Mucosa of rectum (tissue), 2 donors: Measurements from ENCODE around the gene TMEM174.

Source experiments
- H3K27ac ChIP-seq, 2 donors: one replicate each; pipeline ENCODE4 v1.7.0; 2013; ENCODE audit warnings: inconsistent platforms in 2 of 2, low read depth in 2 of 2, low read length in 2 of 2
- H3K27me3 ChIP-seq, 2 donors: one replicate each; pipeline ENCODE4 v1.7.0; 2013; ENCODE audit warnings: low read length in 2 of 2; ENCODE audit not compliant: control insufficient read depth in 2 of 2, insufficient read depth in 2 of 2
- H3K36me3 ChIP-seq, 2 donors: one replicate each; pipeline ENCODE4 v1.7.0; 2013; ENCODE audit warnings: low read length in 2 of 2; ENCODE audit not compliant: control insufficient read depth in 2 of 2, insufficient read depth in 2 of 2
- H3K4me1 ChIP-seq, 2 donors: one replicate each; pipeline ENCODE4 v1.7.0; 2013; ENCODE audit warnings: low read length in 2 of 2, mild to moderate bottlenecking in 1 of 2; ENCODE audit not compliant: control insufficient read depth in 2 of 2, insufficient read depth in 2 of 2
- H3K4me3 ChIP-seq, 2 donors: one replicate each; pipeline ENCODE4 v1.7.0; 2013; ENCODE audit warnings: low read length in 2 of 2
- H3K9ac ChIP-seq, 2 donors: one replicate each; pipeline ENCODE4 v1.7.0; 2013; ENCODE audit warnings: low read length in 2 of 2, low read depth in 1 of 2, mild to moderate bottlenecking in 1 of 2
- H3K9me3 ChIP-seq, 2 donors: one replicate each; pipeline ENCODE4 v1.7.0; 2013; ENCODE audit warnings: low read length in 2 of 2; ENCODE audit not compliant: control insufficient read depth in 2 of 2
- donor health status: healthy.
- donor health status: Normal muscosa, but diverticular disease.

The TMEM174 gene

DNA sequence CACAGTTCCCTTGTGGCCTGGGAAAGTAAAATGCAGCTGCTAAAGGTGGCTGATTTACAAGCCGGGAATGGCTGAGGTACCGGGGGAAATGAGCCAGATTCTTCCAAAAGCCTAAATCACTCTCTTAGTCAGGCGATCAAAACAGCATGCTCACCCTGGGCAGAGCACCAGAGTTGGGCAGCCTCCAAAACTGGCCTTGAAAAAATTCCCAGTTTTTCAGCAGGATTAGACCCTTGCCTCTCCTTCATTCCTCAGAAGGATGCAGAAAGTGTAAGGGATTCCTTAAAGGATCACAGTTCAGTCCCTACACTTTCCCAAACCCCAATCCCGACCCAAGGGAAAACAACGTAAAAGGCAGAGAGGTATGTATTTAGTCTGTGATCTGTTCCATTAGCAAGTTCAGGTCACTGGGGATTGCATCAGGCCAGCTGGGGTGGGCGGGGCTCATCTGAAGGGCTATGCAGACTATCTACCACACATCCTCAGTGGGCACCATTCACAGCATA lies 16.9 kb downstream of the TMEM174 start:
- Histone ChIP-seq H3K4me1 (peaks cover 12 to 26% of the 10 kb centered on the region in 2 donors), H3K4me3 (no peak overlapping the region), H3K36me3 (no peaks in the 10 kb centered on the region), H3K27me3 (no peaks in the 10 kb centered on the region), H3K27ac (no peak overlapping the region), H3K9ac (no peak overlapping the region), H3K9me3 (no peaks in the 10 kb centered on the region)

DNA sequence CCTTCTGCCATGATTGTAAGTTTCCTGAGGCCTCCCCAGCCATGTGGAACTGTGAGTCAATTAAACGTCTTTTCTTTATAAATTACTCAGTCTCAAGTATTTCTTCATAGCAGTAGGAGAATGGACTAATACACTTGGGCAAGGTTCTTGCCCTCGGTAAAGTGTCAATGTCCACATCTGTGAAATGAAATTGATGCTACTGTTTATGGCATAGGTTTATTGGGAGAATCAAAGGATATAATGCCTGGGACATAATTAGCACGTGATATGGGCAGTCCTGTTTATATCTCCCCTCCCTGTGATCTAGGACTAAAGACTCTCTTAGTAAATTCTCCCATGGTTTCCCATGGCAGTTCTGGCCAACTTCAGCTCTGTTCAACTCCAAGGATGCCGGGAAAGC lies 19.4 kb downstream of the TMEM174 start:
- H3K9ac ChIP-seq, result no peak overlapping the region

DNA sequence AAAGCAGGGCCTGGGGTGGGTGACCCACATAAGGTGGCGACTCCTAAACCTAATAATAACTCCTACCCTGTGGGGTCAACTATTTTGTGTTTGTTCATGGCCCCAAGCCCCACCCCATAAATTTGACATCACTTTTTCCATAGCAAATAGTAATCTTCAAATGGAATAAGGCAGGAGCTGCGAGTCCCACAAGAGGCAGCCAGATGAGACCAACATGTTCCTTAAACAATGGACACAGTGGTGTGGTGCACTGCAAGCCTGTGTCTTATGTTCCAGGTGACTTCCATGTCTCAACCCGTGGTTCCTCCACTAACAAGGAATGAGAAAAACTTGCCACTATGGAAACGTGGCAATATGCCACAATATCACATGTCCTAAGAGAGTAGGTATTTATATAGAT lies 20.6 kb downstream of the TMEM174 start:
- Histone ChIP-seq H3K9ac (no peak overlapping the region), H3K36me3 (peaks cover 0 to 2% of the 10 kb centered on the region in 2 donors), H3K27me3 (no peaks in the 10 kb centered on the region), H3K4me1 (peaks cover 12 to 26% of the 10 kb centered on the region in 2 donors), H3K9me3 (no peaks in the 10 kb centered on the region), H3K27ac (no peak overlapping the region), H3K4me3 (no peak overlapping the region)

More for the DNA sequence above, 19.4 kb downstream of the TMEM174 start:
- no peaks in the 10 kb centered on the region for H3K9me3 ChIP-seq
- no peak overlapping the region for H3K4me3 ChIP-seq
- peaks cover 0 to 2% of the 10 kb centered on the region in 2 donors for H3K36me3 ChIP-seq
- peaks cover 12 to 26% of the 10 kb centered on the region in 2 donors for H3K4me1 ChIP-seq
- peak overlapping the region; percentile 38 to 49 for H3K27ac ChIP-seq
- H3K27me3 ChIP-seq, result no peaks in the 10 kb centered on the region

DNA sequence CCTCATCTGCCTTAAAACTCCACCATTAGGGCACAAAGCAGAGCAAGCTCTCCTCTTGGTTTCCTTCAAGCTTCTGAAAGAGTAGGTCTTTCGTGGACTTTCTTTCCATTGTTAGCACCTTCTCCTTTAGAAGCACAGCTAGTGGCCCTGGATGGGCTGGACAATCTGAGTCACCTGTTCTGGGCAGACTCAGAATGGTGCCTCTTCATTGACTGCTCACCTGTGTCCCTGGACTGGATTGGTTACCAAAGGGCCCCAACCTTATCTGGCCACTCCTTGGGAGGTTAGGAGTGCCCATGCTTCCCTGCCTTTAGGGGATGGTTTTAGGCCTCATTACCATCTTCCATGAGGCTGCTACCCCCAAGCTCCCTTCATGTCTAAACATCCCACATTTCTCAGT lies 23.2 kb downstream of the TMEM174 start:
- H3K9me3 ChIP-seq, result no peaks in the 10 kb centered on the region
- H3K36me3 ChIP-seq, result peaks cover 0 to 2% of the 10 kb centered on the region in 2 donors
- no peak overlapping the region for H3K27ac ChIP-seq
- no peak overlapping the region for H3K4me3 ChIP-seq
- H3K9ac ChIP-seq, result no peak overlapping the region
- H3K4me1 ChIP-seq, result peaks cover 9 to 11% of the 10 kb centered on the region in 2 donors
- no peaks in the 10 kb centered on the region for H3K27me3 ChIP-seq

DNA sequence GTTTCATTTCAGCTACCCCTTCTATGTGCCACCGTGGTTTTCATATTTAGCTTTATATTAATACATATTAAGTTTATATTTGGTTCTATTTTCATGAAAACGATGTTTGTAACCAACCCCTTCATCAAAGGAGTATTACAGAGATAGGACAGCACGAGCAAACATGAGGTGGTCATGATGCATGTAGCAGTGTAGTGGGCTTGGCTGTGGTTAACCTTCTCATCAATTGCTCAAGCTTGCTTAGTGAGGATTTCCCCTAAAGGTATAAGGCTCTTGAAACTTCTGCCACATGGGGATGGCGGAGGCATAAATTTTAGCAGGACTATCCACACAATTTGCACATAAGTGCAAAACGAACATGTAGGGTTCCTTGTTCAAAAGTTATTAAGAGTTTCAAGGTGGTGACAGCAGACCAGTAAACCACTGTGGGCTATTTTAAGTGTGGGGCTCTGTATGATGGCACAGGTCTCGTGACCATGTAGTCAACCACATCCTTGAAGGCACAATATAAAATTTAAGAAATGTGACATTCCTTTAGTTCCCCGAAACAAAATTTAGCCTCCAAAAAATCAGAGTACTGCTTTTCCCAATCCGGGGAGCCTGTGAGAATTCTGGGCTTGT lies 24.8 kb downstream of the TMEM174 start:
- H3K4me3 ChIP-seq, result no peak overlapping the region
- H3K36me3 ChIP-seq, result peaks cover 0 to 2% of the 10 kb centered on the region in 2 donors
- no peak overlapping the region for H3K27ac ChIP-seq
- H3K4me1 ChIP-seq, result peaks cover 5% of the 10 kb centered on the region in 2 donors
- no peaks in the 10 kb centered on the region for H3K9me3 ChIP-seq
- H3K9ac ChIP-seq, result no peak overlapping the region
- no peaks in the 10 kb centered on the region for H3K27me3 ChIP-seq

DNA sequence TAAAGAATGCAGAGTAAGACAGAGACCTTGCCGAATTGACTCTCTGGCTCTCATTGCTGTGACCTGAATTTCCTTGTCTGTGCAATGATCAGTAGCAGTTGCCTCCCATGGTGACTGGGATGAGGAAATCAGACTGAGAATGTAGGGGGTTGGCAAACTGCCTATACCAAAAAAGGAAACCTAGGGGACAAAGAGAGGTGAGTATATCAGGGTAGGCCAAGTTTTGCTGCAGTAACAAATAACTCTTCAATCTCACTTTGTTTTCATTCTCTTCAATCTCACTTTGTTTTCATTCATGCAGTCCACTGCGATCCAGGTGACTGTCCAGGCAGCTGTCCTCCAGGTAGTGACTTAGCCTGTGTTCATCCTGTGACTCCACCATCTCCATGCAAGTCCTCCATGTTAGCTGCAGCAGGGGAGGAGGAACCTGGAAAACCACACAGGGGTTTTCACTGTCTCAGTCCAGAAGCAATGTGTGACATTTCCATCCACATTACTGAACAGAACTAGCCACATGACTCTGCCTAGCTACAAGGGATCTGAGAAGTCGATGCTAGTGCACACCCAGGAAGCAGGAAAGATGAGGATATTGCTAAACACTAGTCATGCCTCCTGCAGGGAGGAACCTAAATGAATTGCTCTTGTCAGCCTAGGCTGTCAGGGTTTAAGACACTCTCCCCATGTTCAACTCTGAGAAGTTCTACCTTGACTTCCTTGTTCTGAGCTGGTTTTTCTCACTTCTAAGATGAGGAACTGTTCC lies 26.0 kb downstream of the TMEM174 start:
- Histone ChIP-seq H3K4me1 (peaks cover 6 to 11% of the 10 kb centered on the region in 2 donors), H3K9me3 (no peaks in the 10 kb centered on the region), H3K27me3 (no peaks in the 10 kb centered on the region), H3K36me3 (peaks cover 0 to 2% of the 10 kb centered on the region in 2 donors), H3K9ac (no peak overlapping the region), H3K27ac (peak overlapping the region in 1 of 2 donors; percentile 4), H3K4me3 (no peak overlapping the region)

DNA sequence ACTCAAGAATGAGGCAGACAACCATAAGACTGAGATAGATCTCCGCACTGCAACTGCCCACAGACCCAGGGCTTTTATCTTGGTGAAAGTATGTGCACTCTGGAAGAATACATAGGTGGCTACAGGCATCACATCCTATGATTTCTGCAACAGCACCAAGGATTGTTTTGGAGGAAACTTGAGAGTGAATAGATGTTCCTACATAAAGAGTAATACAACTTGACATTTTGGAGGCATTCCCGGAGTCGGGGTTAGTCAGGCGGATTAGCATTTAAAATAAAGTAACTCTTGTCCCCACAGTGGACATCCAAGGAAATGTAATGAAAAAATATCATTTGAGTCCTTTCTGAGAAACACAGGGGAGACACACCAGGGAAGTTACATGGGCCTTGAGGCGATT lies 26.7 kb downstream of the TMEM174 start:
- Histone ChIP-seq H3K27me3 (peaks cover 0 to under 1% of the 10 kb centered on the region in 2 donors), H3K27ac (peak overlapping the region in 1 of 2 donors; percentile 4), H3K9ac (no peak overlapping the region), H3K9me3 (no peaks in the 10 kb centered on the region), H3K36me3 (peaks cover 0 to 2% of the 10 kb centered on the region in 2 donors), H3K4me3 (no peak overlapping the region), H3K4me1 (peaks cover 8 to 16% of the 10 kb centered on the region in 2 donors)

DNA sequence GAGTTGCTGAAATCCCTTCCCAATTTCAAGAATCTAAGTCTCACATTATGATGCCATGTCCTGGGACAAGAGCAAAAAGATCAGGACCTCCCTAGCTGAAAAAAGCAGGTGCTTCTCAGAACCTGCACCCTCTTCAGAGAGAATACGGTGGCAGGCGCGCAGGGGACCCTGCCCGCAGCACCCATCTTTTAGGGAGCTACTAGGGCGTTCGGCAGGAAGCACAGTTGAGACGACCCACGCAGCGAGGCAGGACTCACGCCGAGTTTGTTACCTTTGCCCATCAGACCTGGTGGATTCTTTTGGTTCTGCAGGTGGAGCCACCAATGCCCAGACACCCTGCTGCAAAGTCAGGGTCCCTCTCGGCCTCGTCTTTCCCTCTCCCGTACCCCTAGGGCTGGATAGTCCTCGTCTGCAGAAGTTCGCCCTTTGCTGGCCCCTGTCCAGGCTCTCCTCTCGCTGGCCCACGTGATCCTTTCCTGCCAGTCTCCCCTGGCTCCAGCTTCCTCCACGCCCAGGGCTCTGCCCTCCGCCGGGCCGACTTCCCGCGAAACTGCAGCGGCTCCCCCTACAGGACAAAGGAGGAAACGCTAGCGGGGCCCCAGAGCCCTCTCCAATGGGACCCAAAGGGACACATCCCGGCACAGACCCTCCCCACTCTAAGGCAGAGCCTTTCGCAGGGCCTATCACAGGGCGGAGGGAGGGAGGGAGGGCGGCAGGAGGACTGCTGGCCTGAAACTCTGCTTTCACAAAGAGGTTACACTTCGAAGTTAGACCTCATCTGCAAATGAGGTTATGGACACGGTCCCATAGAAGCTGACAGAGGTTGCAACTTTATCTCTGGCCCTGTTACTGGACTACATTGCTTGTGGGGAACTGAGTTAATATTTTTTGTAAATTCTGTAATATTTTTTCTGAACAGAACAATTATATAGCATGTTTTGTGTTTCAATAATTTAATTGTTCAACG lies 28.8 kb downstream of the TMEM174 start:
- H3K9ac ChIP-seq, result peak overlapping the region; percentile 65 to 75
- peak overlapping the region in 1 of 2 donors; percentile 26 for H3K27ac ChIP-seq
- H3K36me3 ChIP-seq, result no peaks in the 10 kb centered on the region
- H3K4me3 ChIP-seq, result peak overlapping the region; percentile 78 to 85
- H3K27me3 ChIP-seq, result peaks cover 0 to 3% of the 10 kb centered on the region in 2 donors
- no peaks in the 10 kb centered on the region for H3K9me3 ChIP-seq
- peaks cover 8 to 32% of the 10 kb centered on the region in 2 donors for H3K4me1 ChIP-seq

DNA sequence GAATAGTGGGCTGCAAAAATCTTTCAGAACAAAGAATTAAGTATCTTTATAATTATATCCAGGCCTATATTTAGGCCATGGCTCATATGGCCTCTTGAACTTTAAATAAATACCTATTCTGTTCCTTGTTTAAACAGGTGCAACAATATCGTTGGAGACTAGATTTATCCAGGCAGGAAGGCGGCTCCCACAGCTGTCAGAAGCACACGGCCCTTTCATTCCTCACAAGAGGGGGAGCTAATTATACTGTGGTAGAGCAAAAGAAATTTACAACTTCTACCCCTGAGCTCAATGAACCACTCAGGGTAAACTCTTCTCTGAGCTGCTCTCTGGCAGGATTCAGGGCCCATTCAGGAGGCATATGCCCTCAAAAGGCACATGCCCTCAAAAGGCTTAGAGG lies 31.3 kb downstream of the TMEM174 start:
- Histone ChIP-seq H3K9me3 (no peaks in the 10 kb centered on the region), H3K4me1 (peaks cover 6 to 32% of the 10 kb centered on the region in 2 donors), H3K27me3 (peaks cover 0 to 3% of the 10 kb centered on the region in 2 donors), H3K9ac (peak overlapping the region in 1 of 2 donors; percentile 38), H3K36me3 (no peaks in the 10 kb centered on the region), H3K4me3 (no peak overlapping the region), H3K27ac (peak overlapping the region; percentile 32 to 68)
